ENCODE data around the gene PLXND1.
"Not testable (repeated sequence)": the region's sequence is repeated elsewhere in the genome, so short reads cannot be mapped to it uniquely, and the experiment has no call there.

The PLXND1 gene

DNA sequence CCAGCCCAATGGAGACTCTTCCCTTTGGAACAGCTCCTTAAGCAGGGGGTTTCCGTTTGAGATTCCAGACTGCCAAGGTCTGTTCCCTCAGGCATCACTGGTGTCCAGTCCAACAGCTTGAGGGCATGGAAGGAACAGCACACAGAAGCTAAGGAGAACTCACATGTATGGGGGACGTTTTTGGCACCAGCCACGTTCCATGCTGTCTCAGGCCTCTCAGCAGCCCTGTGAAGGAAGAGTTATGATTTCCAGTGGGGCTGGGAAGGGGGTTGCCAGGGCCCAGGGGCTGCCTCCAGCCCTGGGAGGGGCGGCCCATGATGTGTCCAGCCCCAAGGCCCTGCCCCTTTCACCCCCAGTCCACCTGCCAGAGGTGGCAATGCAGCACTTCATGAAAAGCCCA lies 85.5 kb downstream of the PLXND1 start:
- no peak for DNase-seq

DNA sequence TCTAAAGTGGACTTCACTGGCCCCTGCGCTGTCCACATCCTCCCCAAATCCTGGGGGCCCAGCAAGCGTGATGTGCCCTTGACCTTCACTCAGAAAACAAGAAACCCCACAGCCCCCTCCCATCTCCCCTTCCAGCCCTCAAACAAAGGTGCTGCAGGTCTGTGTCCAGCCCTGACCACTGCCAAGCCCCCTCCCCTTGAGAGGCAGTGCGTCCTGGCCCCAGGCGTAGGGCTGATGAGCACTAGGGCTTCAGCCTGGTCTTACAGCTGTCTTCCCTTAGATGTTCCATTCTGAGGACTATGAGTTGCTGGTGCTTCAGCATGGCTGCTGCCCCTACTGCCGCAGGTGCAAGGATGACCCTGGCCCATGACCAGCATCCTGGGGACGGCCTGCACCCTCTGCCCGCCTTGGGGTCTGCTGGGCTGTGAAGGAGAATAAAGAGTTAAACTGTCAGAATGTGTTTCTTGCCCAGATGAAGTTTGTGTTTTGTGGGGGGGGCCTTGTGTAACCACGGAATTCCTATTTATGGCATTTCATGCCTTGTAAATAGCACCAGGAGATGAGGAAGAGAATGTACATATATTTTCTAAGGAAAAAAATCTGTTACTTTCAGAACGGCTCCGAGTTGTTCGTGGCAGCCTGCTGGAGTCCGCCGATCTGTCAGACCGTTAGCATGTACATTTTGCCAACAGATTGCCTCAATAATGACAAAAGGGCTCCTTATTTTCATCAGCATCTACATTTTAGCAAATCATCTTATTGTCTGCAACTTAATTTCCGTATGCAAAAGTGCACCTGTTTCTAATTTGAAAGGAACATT lies 86.4 kb downstream of the PLXND1 start:
- no peak for DNase-seq

DNA sequence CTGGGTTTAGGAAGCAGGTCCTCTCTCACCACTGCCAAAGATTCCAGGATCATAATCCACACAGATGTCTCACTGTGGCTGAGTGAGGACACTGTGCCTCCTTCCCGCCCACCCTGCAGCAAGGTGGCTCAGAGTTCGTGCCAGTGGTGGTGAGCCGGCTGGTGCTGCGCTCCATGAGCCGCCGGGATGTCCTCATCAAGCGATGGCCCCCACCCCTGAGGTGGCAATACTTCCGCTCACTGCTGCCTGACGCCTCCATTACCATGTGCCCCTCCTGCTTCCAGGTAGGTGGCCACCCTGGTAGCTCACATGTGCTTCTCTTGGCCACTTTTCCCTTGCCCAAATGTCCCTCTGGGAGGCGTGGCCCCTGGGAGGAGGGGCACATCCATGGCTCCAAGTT lies 87.0 kb downstream of the PLXND1 start:
- DNase-seq: no peak

DNA sequence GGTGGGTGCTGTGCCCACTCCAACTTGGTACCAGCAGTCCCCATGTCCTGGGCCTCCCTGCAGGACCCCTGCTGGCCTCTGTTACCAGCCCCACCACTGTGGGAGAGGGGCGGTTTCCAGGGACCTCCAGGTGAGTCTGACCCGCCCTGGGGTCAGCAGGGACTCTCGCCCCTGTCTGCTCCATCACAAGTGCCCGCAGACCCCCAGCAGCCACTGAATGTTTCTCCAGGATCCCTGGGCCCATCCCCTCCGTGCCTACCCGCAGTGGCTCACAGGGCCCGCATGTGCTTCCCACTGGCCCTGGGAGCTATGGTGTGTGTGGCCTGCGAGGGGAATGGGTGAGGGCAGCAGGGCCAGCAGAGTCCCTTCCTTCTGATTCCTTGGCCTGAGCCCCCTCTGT lies 87.9 kb downstream of the PLXND1 start:
- DNase-seq: no peak

DNA sequence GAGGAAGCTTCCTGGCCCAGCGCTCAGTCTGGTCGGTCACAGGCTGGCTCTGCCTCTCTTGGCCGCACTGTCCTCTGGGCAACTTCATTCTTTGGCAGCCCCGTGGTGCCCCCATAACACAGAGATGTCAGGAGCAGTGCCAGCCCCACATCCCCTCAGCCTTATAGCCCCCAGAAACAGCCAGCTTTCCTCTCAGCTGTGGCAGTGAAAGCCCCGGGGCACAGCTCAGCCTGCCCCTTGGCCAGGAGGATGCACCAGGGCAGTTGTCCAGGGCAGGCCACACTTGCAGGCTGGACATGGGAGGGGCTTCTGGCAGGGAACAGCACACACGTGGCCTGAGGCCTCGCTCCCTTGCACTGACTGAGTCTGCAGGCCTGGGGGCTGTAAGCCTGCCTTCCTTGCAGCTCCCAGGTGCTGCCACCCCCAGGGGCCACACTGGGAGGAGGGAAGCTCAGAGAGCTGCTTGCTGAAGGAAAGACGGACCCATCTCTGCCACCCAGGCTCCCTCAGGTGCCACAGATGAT lies 88.4 kb downstream of the PLXND1 start:
- no peak for DNase-seq

DNA sequence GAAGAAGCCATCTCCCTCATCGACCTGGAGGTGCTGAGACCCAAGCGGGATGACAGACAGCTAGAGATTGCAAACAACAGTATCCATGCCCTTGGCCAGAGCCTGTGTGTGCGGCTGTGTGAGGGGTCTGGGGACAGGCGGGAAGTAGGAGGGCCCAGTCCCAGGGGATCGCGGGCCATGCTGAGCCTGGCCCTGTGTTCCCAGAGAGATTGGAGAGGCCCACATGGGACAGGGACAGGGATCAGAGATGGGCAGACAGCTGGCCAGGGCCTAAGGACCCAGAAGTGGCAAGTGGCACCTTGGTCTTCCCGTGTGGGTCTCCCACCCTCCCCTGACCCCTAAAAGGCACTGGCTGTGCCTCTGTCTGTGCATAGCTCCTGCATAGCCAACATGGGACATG lies 89.0 kb downstream of the PLXND1 start:
- no peak for DNase-seq

DNA sequence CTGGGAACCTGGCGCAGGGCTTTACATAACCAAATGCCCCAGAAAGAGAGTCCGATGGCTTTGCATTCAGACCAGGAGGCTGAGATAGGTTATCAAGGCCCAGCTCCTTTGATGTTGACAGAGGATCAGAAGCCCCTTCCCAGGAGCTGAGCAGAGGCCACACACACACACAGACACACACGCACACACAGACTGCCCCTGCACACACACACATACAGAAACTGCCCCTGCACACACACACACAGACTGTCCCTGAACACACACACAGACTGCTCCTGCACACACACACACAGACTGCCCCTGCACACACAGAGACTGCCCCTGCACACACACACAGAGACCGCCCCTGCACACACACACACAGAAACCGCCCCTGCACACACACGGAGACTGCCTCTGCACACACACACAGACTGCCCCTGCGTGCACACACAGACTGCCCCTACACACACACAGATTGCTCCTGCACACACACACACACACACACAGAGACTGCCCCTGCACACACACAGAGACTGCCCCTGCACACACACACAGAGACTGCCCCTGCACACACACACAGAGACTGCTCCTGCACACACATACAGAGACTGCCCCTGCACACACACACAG lies 90.5 kb downstream of the PLXND1 start:
- not testable (repeated sequence) for DNase-seq

DNA sequence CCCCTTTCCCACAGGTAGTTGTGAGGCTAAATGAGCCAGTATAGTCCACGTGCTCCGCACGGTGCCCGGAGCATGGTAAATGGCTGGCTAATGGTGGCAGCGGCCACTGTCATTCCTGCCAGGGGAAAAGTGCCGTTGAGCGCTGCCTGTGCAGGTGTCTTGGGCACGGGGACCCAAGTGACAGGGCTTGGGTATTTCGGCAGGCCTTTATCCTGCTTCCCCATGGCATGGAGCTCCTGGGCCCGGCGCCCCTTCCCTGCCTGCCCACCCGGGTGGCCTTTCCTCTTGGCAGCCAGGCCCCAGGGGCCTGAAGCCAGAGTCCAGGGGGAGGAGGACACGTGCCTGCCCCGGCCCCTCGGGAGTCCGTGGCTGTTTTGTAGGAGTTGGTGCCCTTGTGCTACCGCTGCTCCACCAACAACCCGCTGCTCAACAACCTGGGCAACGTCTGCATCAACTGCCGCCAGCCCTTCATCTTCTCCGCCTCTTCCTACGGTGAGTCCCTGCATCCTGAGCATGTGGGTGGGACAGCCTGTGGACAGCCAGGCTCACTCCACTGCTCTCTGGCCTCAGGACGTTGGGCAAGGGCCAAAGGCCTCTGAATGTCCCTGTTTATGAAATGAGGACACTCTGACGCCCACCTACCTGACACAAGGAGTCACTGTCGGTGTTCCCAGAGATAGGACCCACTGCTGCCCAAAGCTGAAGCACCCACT lies 91.2 kb downstream of the PLXND1 start:
- not testable (repeated sequence) for DNase-seq

DNA sequence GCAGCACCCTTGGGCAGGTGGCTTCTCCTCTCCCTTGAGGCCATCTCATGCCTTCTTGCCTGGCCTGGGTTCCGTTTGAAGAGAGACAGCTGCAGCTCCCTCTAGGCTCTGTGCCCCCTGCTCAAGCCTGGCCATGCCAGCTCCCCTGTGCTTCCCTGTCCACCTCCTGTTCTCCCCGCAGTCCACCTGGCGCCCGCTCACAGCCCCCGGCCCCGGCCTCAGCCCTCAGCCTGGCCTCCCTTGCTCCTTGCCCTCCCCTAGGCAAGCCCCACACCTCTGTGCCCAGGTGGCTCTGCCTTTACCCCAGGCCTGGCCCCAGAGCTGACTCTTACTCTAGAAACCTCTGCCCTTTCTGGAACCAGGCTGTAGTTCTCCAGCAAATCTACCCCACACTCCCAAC lies 91.9 kb downstream of the PLXND1 start:
- no peak for DNase-seq

DNA sequence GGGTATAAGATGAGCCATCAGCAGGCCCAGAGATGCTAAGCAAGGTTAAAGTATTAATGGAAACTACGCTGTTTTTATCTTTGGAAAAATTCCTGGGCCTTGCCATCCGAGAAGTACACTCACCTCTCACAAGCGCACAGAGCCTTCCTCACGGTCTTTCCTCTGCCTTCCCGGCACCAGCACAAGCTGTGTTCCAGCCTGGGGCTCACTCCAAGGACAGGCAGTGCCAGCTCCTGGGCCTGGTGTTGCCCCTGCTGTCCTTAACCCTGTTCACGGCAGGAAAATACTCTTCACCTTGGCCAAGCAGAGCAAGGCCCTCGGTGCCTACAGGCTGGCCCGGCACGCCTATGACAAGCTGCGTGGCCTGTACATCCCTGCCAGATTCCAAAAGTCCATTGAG lies 92.4 kb downstream of the PLXND1 start:
- no peak for DNase-seq

DNA sequence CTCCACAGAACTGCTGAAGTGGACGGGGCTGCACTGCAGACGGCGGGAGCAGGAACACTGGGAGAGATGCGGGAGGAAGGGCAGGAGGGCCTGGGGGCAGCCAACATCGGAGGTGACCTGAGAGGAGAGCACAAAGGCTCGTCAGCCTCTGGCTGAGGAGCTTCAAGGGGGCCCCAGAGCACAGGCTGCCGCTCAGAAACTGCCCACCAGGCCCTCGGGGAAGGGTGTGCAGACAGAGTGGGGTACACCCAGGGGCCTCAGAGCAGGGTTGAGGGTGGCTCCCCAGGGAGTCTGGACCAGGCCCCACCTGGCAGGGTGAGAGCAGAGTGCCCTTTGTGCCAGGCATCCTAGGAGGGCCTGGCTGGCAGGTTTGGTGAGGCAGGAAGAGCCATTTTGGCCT lies 92.8 kb downstream of the PLXND1 start:
- no peak for DNase-seq

DNA sequence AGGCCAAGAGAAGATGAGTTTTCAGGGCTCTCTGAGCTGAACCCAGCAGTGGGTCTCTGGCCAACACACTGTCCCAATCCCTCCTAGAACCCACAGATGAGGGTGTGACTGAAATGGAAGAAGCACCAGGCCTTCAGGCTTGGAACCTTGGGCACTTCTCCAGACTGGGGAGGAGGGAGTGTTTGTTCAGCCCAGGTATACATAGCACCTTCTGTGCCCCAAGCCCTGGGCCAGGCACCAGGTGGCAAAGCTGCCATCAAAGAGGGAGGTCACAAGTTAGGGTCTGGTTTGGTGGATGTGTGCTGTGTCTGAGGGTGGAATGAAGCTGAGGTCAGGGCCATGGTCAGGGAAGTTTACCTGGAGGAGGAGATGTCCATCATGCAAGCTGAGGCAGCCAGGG lies 93.9 kb downstream of the PLXND1 start:
- DNase-seq: no peak

DNA sequence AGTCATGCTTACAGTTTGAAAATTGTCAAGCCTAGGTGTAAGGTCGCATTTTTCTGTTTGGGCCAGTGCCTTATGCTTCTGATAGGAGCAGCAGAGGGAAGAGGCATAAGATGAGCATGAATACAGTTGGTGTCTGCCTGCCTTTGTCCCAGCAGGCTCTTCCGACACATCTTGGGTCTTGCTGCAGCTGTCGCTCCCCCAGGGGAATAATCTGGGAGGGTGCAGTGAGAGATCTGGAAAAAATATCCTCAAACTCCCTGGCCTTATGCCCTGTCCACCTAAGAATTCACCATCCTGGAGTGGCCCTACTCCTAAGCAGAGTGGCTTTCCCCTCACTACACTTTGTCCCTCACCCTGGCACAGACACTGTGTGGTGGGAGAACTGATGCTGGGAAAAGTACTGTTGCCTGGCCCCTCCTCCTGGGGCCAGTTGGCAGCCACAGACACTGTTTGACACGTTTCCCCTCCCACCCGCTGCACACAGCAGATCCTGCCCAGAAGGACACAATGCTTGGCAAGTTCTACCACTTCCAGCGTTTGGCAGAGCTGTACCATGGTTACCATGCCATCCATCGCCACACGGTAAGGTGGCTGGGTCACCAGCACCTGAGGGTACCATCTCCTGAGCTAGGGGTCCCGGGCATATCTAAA lies 99.2 kb downstream of the PLXND1 start:
- DNase-seq: no peak

DNA sequence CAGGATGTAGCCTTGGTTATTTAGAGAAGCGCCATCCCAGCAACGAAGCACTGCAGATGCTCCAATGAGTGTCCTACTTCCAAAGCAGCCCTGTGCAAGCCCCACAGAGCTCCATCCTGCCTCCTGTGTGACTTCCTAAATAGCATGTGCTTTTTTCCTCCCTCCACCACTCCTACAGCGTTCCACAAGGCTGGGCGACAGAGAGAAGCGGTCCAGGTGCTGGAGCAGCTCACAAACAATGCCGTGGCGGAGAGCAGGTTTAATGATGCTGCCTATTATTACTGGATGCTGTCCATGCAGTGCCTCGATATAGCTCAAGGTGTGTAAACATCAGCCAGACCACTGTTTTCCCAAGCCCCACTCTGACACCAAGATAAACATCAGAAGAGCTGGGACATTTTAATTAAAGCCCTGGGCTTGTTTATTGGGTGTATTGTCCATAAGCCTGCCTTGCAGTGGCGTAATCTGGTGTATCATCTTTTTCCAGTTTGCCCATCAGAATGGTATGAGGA lies 100.2 kb downstream of the PLXND1 start:
- no peak for DNase-seq

DNA sequence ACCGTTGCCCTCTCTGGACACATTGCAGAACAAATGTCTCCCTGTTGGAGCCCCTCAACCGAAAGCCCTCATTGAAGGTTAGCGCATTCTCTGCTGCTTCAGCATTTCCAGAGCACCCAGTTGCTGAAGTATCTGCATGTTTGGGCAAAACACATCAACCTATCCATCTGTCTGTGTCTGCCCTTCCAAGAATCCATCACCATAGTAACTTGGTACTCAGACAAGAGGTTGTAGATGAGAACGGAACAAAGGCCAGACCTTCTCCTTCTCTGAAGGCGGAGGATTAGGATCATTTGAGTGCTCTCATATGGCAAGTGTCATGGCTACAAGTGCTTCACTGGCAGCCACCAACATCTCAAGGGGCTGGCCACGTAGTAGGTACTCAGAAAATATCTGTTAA lies 101.1 kb downstream of the PLXND1 start:
- no peak for DNase-seq

Measured in amniotic stem cell (primary cell).